Activated CD4-positive, CD25-positive, alpha-beta regulatory T cell (primary cell): Measurements from ENCODE around the gene SLX9.

Experiments used
- DNase-seq, 4 experiments: peaks; one replicate each; lab custom pipeline; 2025; lab: John Stamatoyannopoulos, UW

SLX9 gene

GRCh38 chr21:44939532-44940115 is at the start of gene SLX9:
Gene SLX9, plus strand, starts transcription at chr21:44940029. Its CDS starts 29 bp downstream, at chr21:44940058.
- DNase-seq, result peak; percentile 55 to 73 (median 68)

- no peak for DNase-seq
Measured at GRCh38 chr21:44890338-44890931, 49.4 kb upstream of the SLX9 start.

GRCh38 chr21:44890961-44891541 is 48.8 kb upstream of the SLX9 start:
- no peak for DNase-seq

- DNase-seq, result no peak
Measured at GRCh38 chr21:44891631-44892031, 48.2 kb upstream of the SLX9 start.

GRCh38 chr21:44892095-44892494 is 47.7 kb upstream of the SLX9 start:
- no peak for DNase-seq

GRCh38 chr21:44892536-44893277 is 47.1 kb upstream of the SLX9 start:
- DNase-seq, result peak; percentile 44 to 72 (median 53)

GRCh38 chr21:44893278-44893556 is 46.6 kb upstream of the SLX9 start:
- no peak for DNase-seq

GRCh38 chr21:44893948-44894656 is 45.7 kb upstream of the SLX9 start:
- no peak for DNase-seq

- DNase-seq, result no peak
Measured at GRCh38 chr21:44894687-44895302, 45.0 kb upstream of the SLX9 start.

- no peak for DNase-seq
Measured at GRCh38 chr21:44895859-44896258, 44.0 kb upstream of the SLX9 start.

GRCh38 chr21:44896561-44897286 is 43.1 kb upstream of the SLX9 start:
- DNase-seq, result no peak

- DNase-seq, result no peak
Measured at GRCh38 chr21:44897326-44898010, 42.4 kb upstream of the SLX9 start.

GRCh38 chr21:44898011-44898488 is 41.8 kb upstream of the SLX9 start:
- DNase-seq, result no peak

- DNase-seq, result no peak
Measured at GRCh38 chr21:44898851-44899767, 40.7 kb upstream of the SLX9 start.

- DNase-seq, result no peak
Measured at GRCh38 chr21:44899768-44900558, 39.9 kb upstream of the SLX9 start.

GRCh38 chr21:44900559-44901251 is 39.1 kb upstream of the SLX9 start:
- no peak for DNase-seq

GRCh38 chr21:44901391-44902074 is 38.3 kb upstream of the SLX9 start:
- no peak for DNase-seq
